ENCODE data around the gene GNAS. TPM values are rescaled to one million over a fixed set of nuclear protein-coding genes. Genes with fewer than 3 reads are reported as not detected.
A peak's percentile ranks its signal among the peaks of the same experiment; 100 is the strongest.

GNAS gene
- total and polyA plus RNA-seq, 9 of the 15 experiments (the other 6 are each of a cell fraction or from before 2014, with no cell fraction given): 128 to 648 (median 266) TPM

- peak overlapping the region; percentile 66 for H2AFZ ChIP-seq (ENCODE audit: low read depth, low read length)
Measured at GRCh38 chr20:58851969-58852458, 502 bp upstream of the GNAS start.

More at GRCh38 chr20:58851969-58852458, 502 bp upstream of the GNAS start:
- Histone ChIP-seq H3K9ac (ENCODE audit: insufficient read depth in 1 of 2, low read depth in 2 of 2, low read length in 2 of 2) (no peak overlapping the region; a peak in 1 of 4 replicates), H3K36me3 (ENCODE audit: control insufficient read depth, insufficient read depth, low read length) (no peaks in the 10 kb centered on the region), H3K27ac (ENCODE audit: extremely low read depth, low read depth, low read length) (no peak overlapping the region), H4K20me1 (replicated peaks; ENCODE audit: control insufficient read depth, insufficient read depth, low read length) (no peaks in the 10 kb centered on the region), H3K27me3 (ENCODE audit: control insufficient read depth in 2 of 2, insufficient read depth in 2 of 2, low read length in 2 of 2) (peaks cover 0 to 21% of the 10 kb centered on the region in 2 experiments; a peak in 2 of 5 replicates), H3K9me3 (replicated peaks; ENCODE audit: control insufficient read depth, insufficient read depth, low read depth, low read length) (no peaks in the 10 kb centered on the region), H3K9me1 (ENCODE audit: control insufficient read depth, insufficient read depth, low read length) (no peaks in the 10 kb centered on the region), H3K4me2 (ENCODE audit: insufficient read depth, low read length) (no peak overlapping the region), H3K79me2 (ENCODE audit: control insufficient read depth, insufficient read depth, low read length) (no peaks in the 10 kb centered on the region), H3K4me3 (no peak overlapping the region), H3K4me1 (replicated peaks in 1 of 2; ENCODE audit: control insufficient read depth in 2 of 2, insufficient read depth in 2 of 2, low read length in 2 of 2) (peaks cover 0 to 39% of the 10 kb centered on the region in 2 experiments; a peak in 2 of 5 replicates)
- FAIRE-seq: no peak
- BruUV-seq (replicated peaks): no TSS peak
- in situ Hi-C loops (cut with MboI): loop anchor here (10.0 kb wide), 1 partner anchor 367 kb away; no protein-coding TSS in a partner anchor
- ATAC-seq: no peak
- WGBS (ENCODE audit: insufficient coverage, low coverage, missing lambda C conversion rate): 27% methylated on average over 21 of the region's 23 CpGs
- no peak for DNase-seq (ENCODE audit: extremely low read depth in 1 of 4, low spot score in 3 of 4)
- CTCF ChIA-PET (ENCODE audit: low intra/inter-chr PET ratio): interaction anchor here (1.2 kb wide), 1 partner anchor 370 kb away, joined by 4 read pairs; no protein-coding TSS in a partner anchor
- TF ChIP-seq PHB (CRISPR knock-in tag; IDR thresholded peaks at IDR 0.05): no peak
- TF ChIP-seq CHCHD3 (CRISPR knock-in tag; IDR thresholded peaks at IDR 0.05): no peak
- no peak for TF ChIP-seq THAP7 (CRISPR knock-in tag; IDR thresholded peaks at IDR 0.05)
- TF ChIP-seq ATF1 (CRISPR knock-in tag; IDR thresholded peaks at IDR 0.05): no peak
- TF ChIP-seq ATF1 (tag; IDR thresholded peaks at IDR 0.05): no peak
- no peak for TF ChIP-seq ZNF707 (CRISPR knock-in tag; conservative IDR thresholded peaks at IDR 0.05)
- TF ChIP-seq UBTF (IDR thresholded peaks at IDR 0.05; ENCODE audit: borderline replicate concordance in 1 of 2, low read depth in 2 of 2, low read length in 2 of 2): no peak
- no peak for TF ChIP-seq YY1 (IDR thresholded peaks at IDR 0.05; ENCODE audit: borderline replicate concordance in 1 of 3, control insufficient read depth in 1 of 3, extremely low read depth in 1 of 3, insufficient read depth in 3 of 3, insufficient read length in 1 of 3, insufficient replicate concordance in 2 of 3, low read depth in 1 of 3, low read length in 2 of 3)
- TF ChIP-seq ATF4 (CRISPR knock-in tag; IDR thresholded peaks at IDR 0.05): no peak
- intact Hi-C loops (cut with micrococcal nuclease): no loop called here
- POLR2A ChIA-PET: interaction anchor here (0.5 to 0.6 kb wide), 2 partner anchors 35 to 199 kb away, joined by 3 read pairs; no protein-coding TSS in a partner anchor
